Measurements from ENCODE around the gene DAGLA. TPM values are rescaled to one million over a fixed set of nuclear protein-coding genes. Genes with fewer than 3 reads are reported as not detected.
"Not testable (repeated sequence)": the region's sequence is repeated elsewhere in the genome, so short reads cannot be mapped to it uniquely, and the experiment has no call there.

Gene DAGLA, protein sequence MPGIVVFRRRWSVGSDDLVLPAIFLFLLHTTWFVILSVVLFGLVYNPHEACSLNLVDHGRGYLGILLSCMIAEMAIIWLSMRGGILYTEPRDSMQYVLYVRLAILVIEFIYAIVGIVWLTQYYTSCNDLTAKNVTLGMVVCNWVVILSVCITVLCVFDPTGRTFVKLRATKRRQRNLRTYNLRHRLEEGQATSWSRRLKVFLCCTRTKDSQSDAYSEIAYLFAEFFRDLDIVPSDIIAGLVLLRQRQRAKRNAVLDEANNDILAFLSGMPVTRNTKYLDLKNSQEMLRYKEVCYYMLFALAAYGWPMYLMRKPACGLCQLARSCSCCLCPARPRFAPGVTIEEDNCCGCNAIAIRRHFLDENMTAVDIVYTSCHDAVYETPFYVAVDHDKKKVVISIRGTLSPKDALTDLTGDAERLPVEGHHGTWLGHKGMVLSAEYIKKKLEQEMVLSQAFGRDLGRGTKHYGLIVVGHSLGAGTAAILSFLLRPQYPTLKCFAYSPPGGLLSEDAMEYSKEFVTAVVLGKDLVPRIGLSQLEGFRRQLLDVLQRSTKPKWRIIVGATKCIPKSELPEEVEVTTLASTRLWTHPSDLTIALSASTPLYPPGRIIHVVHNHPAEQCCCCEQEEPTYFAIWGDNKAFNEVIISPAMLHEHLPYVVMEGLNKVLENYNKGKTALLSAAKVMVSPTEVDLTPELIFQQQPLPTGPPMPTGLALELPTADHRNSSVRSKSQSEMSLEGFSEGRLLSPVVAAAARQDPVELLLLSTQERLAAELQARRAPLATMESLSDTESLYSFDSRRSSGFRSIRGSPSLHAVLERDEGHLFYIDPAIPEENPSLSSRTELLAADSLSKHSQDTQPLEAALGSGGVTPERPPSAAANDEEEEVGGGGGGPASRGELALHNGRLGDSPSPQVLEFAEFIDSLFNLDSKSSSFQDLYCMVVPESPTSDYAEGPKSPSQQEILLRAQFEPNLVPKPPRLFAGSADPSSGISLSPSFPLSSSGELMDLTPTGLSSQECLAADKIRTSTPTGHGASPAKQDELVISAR
- 1 to 10 TPM in 11 of 12 donors, not detected in 1; 3.8 to 6.0 (median 4.2) TPM for polyA plus RNA-seq (ENCODE audit: insufficient read length in 12 of 12)
- long read RNA-seq, donor 1, full-length matches to known transcripts: 1 of 1 reads
- long read RNA-seq, donor 1, partial matches to known transcripts: 0 of 1 reads
- long read RNA-seq, donor 1, other reads (novel, unspliced or antisense): 0 of 1 reads
- long read RNA-seq, donor 2, partial matches to known transcripts: 0 of 8 reads
- long read RNA-seq, donor 2, other reads (novel, unspliced or antisense): 8 of 8 reads
- long read RNA-seq, donor 3: 0 reads
- long read RNA-seq, donor 4: 0 reads
- long read RNA-seq, donor 5: 0 reads
- long read RNA-seq, donor 6: 0 reads
- long read RNA-seq, donor 7: 0 reads
- long read RNA-seq, donor 8, full-length matches to known transcripts: 1 of 1 reads
- long read RNA-seq, donor 8, partial matches to known transcripts: 0 of 1 reads
- long read RNA-seq, donor 8, other reads (novel, unspliced or antisense): 0 of 1 reads
- long read RNA-seq, donor 9: 0 reads
- long read RNA-seq, donor 10, full-length matches to known transcripts: 1 of 1 reads
- long read RNA-seq, donor 10, partial matches to known transcripts: 0 of 1 reads
- long read RNA-seq, donor 10, other reads (novel, unspliced or antisense): 0 of 1 reads
- long read RNA-seq, donor 11: 0 reads

DNA sequence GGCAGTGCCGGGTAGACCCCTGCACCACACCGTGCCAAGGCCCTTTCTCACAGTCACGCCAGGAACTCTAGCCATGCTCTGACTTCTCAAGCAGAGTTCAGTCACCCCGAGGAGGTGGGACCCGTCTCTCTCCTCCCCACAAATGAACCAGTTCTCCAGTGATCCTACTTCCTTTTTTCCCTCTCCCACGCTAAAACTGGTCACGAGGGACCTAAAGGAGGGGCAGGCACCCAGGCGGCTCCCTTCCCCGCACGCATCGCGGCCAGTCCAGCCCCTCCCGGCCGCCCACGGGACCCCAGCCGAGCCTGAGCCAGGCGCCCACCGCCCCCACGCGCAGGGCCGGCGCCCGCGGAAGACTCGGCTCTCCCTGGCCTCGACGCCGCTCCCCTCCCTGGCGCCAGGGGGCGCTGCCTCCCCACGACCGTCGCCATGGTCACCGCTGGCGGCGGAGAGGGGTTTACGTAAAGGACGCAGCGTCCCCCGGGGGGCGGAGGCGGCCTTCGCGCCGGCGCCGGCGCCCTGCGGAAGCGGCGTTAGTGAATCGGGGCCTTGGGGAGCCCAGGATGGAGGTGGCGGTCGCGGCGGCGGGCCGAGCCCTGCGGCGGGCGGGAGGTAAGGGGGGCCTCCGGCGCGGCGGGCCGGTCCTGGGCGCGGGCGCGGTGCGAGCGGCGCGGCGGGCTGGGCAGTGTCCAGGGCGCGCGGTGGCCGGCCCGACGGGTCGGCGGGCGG, at the start of gene DAGLA:
Gene DAGLA (plus strand): TSS at position 499 of the 729 bp plus-strand sequence. CDS start 39,765 bp downstream, outside the sequence.
- DNase-seq: peak; percentile 80

GRCh38 chr11:61632096-61632495, 48.1 kb upstream of the DAGLA start:
- no peak for DNase-seq

DNA sequence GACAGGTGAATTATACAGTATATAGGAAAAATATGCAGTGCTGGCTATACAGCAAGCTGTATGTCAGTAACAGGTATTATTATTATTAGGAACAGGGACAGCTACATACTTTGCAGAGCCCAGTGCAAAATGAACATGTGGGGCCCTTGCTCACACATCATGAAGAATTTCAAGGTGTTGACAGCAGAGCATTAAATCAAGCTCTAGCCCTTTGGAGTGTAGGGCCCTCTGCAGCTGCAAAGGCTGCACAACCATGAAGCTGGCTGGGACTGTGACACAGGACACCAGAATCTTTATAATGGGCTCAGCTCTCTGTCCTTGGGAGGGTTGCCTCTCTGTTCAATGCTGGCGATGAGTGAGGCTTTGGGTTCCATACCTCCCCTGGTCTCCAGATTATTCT, 44.9 kb upstream of the DAGLA start:
- DNase-seq: no peak

- DNase-seq: no peak
Observed at GRCh38 chr11:61635787-61636186, 44.4 kb upstream of the DAGLA start.

- no peak for DNase-seq
Observed at GRCh38 chr11:61636676-61637075, 43.5 kb upstream of the DAGLA start.

DNA sequence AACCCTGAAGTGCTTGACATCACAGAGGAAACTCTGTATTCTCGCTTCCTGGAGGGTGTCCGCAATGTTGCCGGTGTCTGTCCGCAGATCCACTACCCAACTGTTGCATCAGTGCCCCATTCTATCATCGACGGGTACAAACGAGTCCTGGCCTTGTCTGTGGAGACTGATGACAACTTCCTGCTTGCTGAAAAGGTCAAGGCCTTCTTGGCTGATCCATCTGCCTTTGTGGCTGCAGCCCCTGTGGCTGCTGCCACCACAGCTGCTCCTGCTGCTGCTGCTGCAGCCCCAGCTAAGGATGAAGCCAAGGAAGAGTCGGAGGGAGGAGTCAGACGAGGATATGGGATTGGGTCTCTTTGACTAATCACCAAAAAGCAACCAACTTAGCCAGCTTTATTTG, 42.9 kb upstream of the DAGLA start:
- no peak for DNase-seq

- DNase-seq: no peak
Observed at GRCh38 chr11:61639816-61640443, 40.3 kb upstream of the DAGLA start.

- DNase-seq: no peak
Observed at GRCh38 chr11:61642162-61642561, 38.0 kb upstream of the DAGLA start.

DNA sequence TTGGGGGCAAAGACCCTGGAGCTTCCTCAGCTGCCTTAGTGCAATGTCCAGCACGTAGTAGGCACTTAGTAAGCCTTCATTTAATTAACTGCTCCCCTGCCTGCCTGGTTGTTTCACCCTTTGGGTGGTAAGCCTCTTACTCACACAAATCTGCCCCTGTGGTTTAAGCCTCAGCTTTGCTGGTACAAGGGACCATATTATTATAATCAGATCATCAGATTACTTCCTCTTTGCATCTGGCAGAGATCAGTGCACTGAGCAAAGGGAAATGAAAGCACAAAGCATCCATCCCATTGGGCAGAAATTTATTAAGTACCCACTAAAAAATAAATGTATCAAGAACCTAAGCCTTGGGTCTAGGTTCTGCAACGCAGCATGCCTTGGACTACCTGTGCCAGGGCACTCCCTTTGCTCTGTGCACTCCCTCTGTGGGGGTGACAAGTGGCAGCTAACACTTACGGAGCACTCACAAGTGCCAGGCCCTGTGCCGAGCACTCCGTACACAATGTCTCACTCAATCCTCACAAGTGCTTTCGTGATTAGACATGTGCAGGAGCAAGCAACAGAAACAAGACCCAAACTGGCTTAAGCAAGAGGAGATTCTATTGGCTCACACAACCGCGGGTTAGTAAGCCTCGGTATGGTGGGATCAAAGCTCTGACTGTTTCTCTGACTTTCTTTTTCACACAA, 34.9 kb upstream of the DAGLA start:
- DNase-seq: no peak

- no peak for DNase-seq
Observed at GRCh38 chr11:61647529-61647928, 32.7 kb upstream of the DAGLA start.

GRCh38 chr11:61650781-61651571, 29.2 kb upstream of the DAGLA start:
- peak; percentile 46 for DNase-seq

DNA sequence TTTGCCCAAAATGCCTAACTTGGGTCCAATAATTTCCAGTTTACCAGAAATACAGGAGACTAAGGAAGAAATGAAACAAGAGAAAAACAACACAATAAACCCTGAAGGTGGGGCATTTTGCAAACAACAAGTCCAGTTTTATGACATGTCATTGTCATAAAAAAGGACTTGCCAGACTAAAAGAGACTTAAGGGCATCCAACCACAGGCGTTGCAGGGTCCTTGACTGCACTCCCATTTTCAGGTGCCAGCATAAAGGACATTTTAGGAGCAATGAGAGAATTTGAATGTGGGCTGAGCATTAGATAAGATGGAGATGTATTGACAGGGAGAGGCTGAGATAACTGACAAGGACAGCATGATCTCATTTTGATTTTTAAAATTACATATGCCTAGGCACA, 28.1 kb upstream of the DAGLA start:
- no peak for DNase-seq

GRCh38 chr11:61654397-61654829, 25.8 kb upstream of the DAGLA start:
- DNase-seq: no peak

DNA sequence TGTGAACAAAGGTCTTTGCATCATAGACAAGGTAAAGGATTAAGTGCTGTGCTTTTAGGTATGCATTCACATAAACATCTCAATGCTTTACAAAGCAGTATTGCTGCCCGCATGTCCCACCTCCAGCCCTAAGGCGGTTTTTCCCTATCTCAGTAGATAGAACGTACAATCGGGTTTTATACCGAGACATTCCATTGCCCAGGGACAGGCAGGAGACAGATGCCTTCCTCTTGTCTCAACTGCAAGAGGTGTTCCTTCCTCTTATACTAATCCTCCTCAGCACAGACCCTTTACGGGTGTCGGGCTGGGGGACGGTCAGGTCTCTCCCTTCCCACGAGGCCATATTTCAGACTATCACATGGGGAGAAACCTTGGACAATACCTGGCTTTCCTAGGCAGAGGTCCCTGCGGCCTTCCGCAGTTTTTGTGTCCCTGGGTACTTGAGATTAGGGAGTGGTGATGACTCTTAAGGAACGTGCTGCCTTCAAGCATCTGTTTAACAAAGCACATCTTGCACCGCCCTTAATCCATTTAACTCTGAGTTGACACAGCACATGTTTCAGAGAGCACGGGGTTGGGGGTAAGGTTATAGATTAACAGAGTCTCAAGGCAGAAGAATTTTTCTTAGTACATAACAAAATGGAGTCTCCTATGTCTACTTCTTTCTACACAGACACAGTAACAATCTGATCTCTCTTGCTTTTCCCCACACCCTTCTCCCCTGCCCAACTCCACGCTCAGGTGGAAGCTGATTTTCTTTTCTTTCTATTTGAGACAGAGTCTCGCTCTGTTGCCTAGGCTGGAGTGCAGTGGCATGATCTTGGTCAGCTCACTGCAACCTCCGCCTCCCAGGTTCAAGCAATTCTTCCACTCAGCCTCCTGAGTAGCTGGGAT, 24.7 kb upstream of the DAGLA start:
- DNase-seq: not testable (repeated sequence)

GRCh38 chr11:61656347-61657077, 23.7 kb upstream of the DAGLA start:
- DNase-seq: no peak

GRCh38 chr11:61657566-61658290, 22.5 kb upstream of the DAGLA start:
- DNase-seq: no peak
